CD4-positive, alpha-beta T cell treated with Interferon alpha-2 for 1 hour (primary cell): Measurements from ENCODE around the gene STXBP1.

ENCODE experiments used
- DNase-seq, 2 donors: peaks; one replicate each; pipeline ENCODE4 v3.0.0-alpha.2; 2020 to 2022

Gene STXBP1

GRCh38 chr9:127739614-127740330 lies 127.7 kb downstream of the STXBP1 start:
- DNase-seq = no peak

GRCh38 chr9:127741831-127742434 lies 129.9 kb downstream of the STXBP1 start:
- no peak for DNase-seq
